Suprapubic skin (tissue), 4 donors: Measurements from ENCODE around the gene KRTAP4-4.
"Not testable (repeated sequence)": the region's sequence is repeated elsewhere in the genome, so short reads cannot be mapped to it uniquely, and the experiment has no call there.

Experiments used
- CTCF ChIP-seq, 2 donors: fragments of 200-600 bp in 1 of 2; fragments of 450-650 bp in 1 of 2; sonication (generic) in 1 of 2; IDR thresholded peaks; one replicate each; pipeline ENCODE4 v1.5.1; 2016 to 2019; ENCODE audit warnings: antibody characterized with exemption in 2 of 2, mild to moderate bottlenecking in 1 of 2, moderate library complexity in 1 of 2
- EP300 ChIP-seq: sonication (generic); formaldehyde crosslinking; IDR thresholded peaks from one replicate; pipeline ENCODE4 v1.6.1; 2017; ENCODE audit warnings: antibody characterized with exemption
- POLR2AphosphoS5 ChIP-seq, 3 donors: sonication (generic); formaldehyde crosslinking; IDR thresholded peaks; one replicate each; pipeline ENCODE4 v1.6.1; 2017; ENCODE audit warnings: antibody characterized with exemption in 3 of 3

GRCh38 chr17:41160190-41160589 is 358 bp downstream of the KRTAP4-4 start:
- not testable (repeated sequence) for TF ChIP-seq POLR2AphosphoS5 (IDR thresholded peaks at IDR 0.05); EP300; CTCF (IDR thresholded peaks at IDR 0.05)
